IMR-90 (cell line): Measurements from ENCODE around the gene NXPE1. TPM values are rescaled to one million over a fixed set of nuclear protein-coding genes. Genes with fewer than 3 reads are reported as not detected.

Experiments used
- ATAC-seq: fragments of 200-7000 bp; cut with Tn5 transposase; 2 replicates; pipeline ENCODE4 v1.9.1; 2020; ENCODE audit warnings: low read depth, mild to moderate bottlenecking, moderate library complexity
- BruUV-seq: library from RNA; stranded (reverse); fragments of 400-500 nt; replicated peaks from 2 replicates; lab custom pipeline; 2021; lab: Mats Ljungman, UMichigan
- CTCF ChIA-PET: fragments of 300-600 bp; formaldehyde crosslinking; extraction: SDS; loops from one replicate; lab custom pipeline; 2021; ENCODE audit warnings: antibody characterized with exemption; lab: Yijun Ruan, JAX
- POLR2A ChIA-PET: fragments of 300-600 bp; sonication (Branson Sonifier 250); formaldehyde crosslinking; loops from one replicate; lab custom pipeline; 2022; ENCODE audit warnings: antibody characterized with exemption; ENCODE audit not compliant: unreplicated experiment; lab: Charles Lee
- DNase-seq: peaks from one replicate; pipeline ENCODE4 v3.0.0; 2013
- H2AFZ ChIP-seq: replicated peaks from 2 replicates; pipeline ENCODE3; 2013; ENCODE audit warnings: low read length, mild to moderate bottlenecking; ENCODE audit not compliant: poor library complexity
- H2AK5ac ChIP-seq: 2 replicates; pipeline ENCODE4 v1.6.1; 2013; ENCODE audit warnings: low read depth, low read length, inconsistent platforms
- H2AK9ac ChIP-seq: replicated peaks from 2 replicates; pipeline ENCODE3; 2013; ENCODE audit warnings: mild to moderate bottlenecking, low read depth, low read length, moderate library complexity; ENCODE audit not compliant: poor library complexity
- H2BK120ac ChIP-seq: 2 replicates; pipeline ENCODE4 v1.6.1; 2013; ENCODE audit warnings: low read depth, low read length, inconsistent platforms
- H2BK15ac ChIP-seq: 3 replicates; pipeline ENCODE4 v1.6.1; 2013; ENCODE audit warnings: low read depth, low read length, inconsistent platforms
- H2BK20ac ChIP-seq: 2 replicates; pipeline ENCODE4 v1.6.1; 2013; ENCODE audit warnings: low read depth, mild to moderate bottlenecking, inconsistent platforms, low read length, moderate library complexity
- H2BK5ac ChIP-seq: 2 replicates; pipeline ENCODE4 v1.6.1; 2013; ENCODE audit warnings: mild to moderate bottlenecking, low read depth, low read length, inconsistent platforms; ENCODE audit not compliant: poor library complexity, severe bottlenecking
- H3K14ac ChIP-seq: replicated peaks from 2 replicates; pipeline ENCODE4 v1.6.1; 2013; ENCODE audit warnings: low read depth, low read length, inconsistent platforms
- H3K18ac ChIP-seq: 2 replicates; pipeline ENCODE4 v1.6.1; 2013; ENCODE audit warnings: low read depth, low read length, control low read depth
- H3K23ac ChIP-seq: 2 replicates; pipeline ENCODE4 v1.6.1; 2013; ENCODE audit warnings: low read depth, low read length, inconsistent platforms
- H3K27ac ChIP-seq: 2 replicates; pipeline ENCODE4 v1.5.1; 2013; ENCODE audit warnings: mild to moderate bottlenecking, control low read depth, low read length; ENCODE audit not compliant: insufficient read depth
- H3K27me3 ChIP-seq: 2 replicates; pipeline ENCODE4 v1.6.1; 2013; ENCODE audit warnings: low read length; ENCODE audit not compliant: control insufficient read depth, insufficient read depth
- H3K36me3 ChIP-seq: 2 replicates; pipeline ENCODE4 v1.6.1; 2013; ENCODE audit warnings: low read length, mixed read lengths; ENCODE audit not compliant: control insufficient read depth, insufficient read depth
- H3K4ac ChIP-seq: 2 replicates; pipeline ENCODE4 v1.6.1; 2013; ENCODE audit warnings: low read depth, low read length, inconsistent platforms
- H3K4me1 ChIP-seq: 2 replicates; pipeline ENCODE4 v1.6.1; 2013; ENCODE audit warnings: low read length, mixed read lengths; ENCODE audit not compliant: control insufficient read depth, insufficient read depth
- H3K4me2 ChIP-seq: 2 replicates; pipeline ENCODE4 v1.6.1; 2013; ENCODE audit warnings: low read depth, mild to moderate bottlenecking, control low read depth, low read length, moderate library complexity
- H3K4me3 ChIP-seq: 2 replicates; pipeline ENCODE4 v1.5.1; 2013; ENCODE audit warnings: low read depth, mild to moderate bottlenecking, control low read depth, low read length, moderate library complexity; ENCODE audit not compliant: insufficient read depth
- H3K56ac ChIP-seq: 2 replicates; pipeline ENCODE4 v1.6.1; 2013; ENCODE audit warnings: low read length, inconsistent platforms; ENCODE audit not compliant: insufficient read depth; ENCODE audit errors: extremely low read depth
- H3K79me1 ChIP-seq, 2 experiments: 2 replicates each; pipeline ENCODE4 v1.6.1; 2013; ENCODE audit warnings: low read length in 2 of 2, inconsistent platforms in 1 of 2, low read depth in 1 of 2
- H3K9ac ChIP-seq: 2 replicates; pipeline ENCODE4 v1.6.1; 2013; ENCODE audit warnings: low read depth, low read length, control low read depth
- H3K9me1 ChIP-seq: 2 replicates; pipeline ENCODE4 v1.6.1; 2013; ENCODE audit warnings: low read length, inconsistent platforms; ENCODE audit not compliant: insufficient read depth
- H3K9me3 ChIP-seq: 2 replicates; pipeline ENCODE4 v1.6.1; 2013; ENCODE audit warnings: low read length; ENCODE audit not compliant: control insufficient read depth, insufficient read depth
- H4K20me1 ChIP-seq: 2 replicates; pipeline ENCODE4 v1.6.1; 2013; ENCODE audit warnings: low read length, inconsistent platforms; ENCODE audit not compliant: insufficient read depth
- H4K5ac ChIP-seq: 2 replicates; pipeline ENCODE4 v1.6.1; 2013; ENCODE audit warnings: mild to moderate bottlenecking, low read depth, low read length, control low read depth
- H4K8ac ChIP-seq, 2 experiments: 2 replicates each; pipeline ENCODE4 v1.6.1; 2013; ENCODE audit warnings: low read depth in 2 of 2, low read length in 2 of 2, control low read depth in 1 of 2, inconsistent platforms in 1 of 2
- H4K91ac ChIP-seq: 2 replicates; pipeline ENCODE4 v1.6.1; 2013; ENCODE audit warnings: low read depth, low read length, inconsistent platforms; ENCODE audit not compliant: insufficient read depth
- BHLHE40 ChIP-seq: fragments of 150-350 bp; IDR thresholded peaks from 2 replicates; pipeline ENCODE4 v1.6.1; 2016; ENCODE audit warnings: mild to moderate bottlenecking, low read depth, low read length
- CEBPB ChIP-seq: IDR thresholded peaks from 2 replicates; pipeline ENCODE4 v1.6.1; 2012; ENCODE audit warnings: low read depth, low read length, improper control_type of control experiment
- CTCF ChIP-seq: conservative IDR thresholded peaks from 2 replicates; pipeline ENCODE4 v1.5.1; 2012; ENCODE audit warnings: mild to moderate bottlenecking, low read depth, low read length, improper control_type of control experiment
- ELK1 ChIP-seq: fragments of 150-350 bp; IDR thresholded peaks from 2 replicates; pipeline ENCODE4 v1.6.1; 2016; ENCODE audit warnings: low read depth, mild to moderate bottlenecking, low read length, moderate library complexity, borderline replicate concordance
- FOS ChIP-seq: fragments of 150-350 bp; IDR thresholded peaks from 2 replicates; pipeline ENCODE4 v1.6.1; 2016; ENCODE audit warnings: low read depth, low read length
- MAFK ChIP-seq: IDR thresholded peaks from 2 replicates; pipeline ENCODE4 v1.6.1; 2012; ENCODE audit warnings: low read depth, low read length, improper control_type of control experiment
- POLR2A ChIP-seq: IDR thresholded peaks from 2 replicates; pipeline ENCODE4 v1.6.1; 2012; ENCODE audit warnings: mild to moderate bottlenecking, low read depth, low read length
- RAD21 ChIP-seq: IDR thresholded peaks from 2 replicates; pipeline ENCODE4 v1.6.1; 2012; ENCODE audit warnings: low read length, improper control_type of control experiment
- RFX5 ChIP-seq: IDR thresholded peaks from 2 replicates; pipeline ENCODE4 v1.8.0; 2012; ENCODE audit warnings: low read depth, mild to moderate bottlenecking, low read length, moderate library complexity
- SMC3 ChIP-seq: fragments of 150-350 bp; IDR thresholded peaks from 2 replicates; pipeline ENCODE4 v1.6.1; 2016; ENCODE audit warnings: low read depth, mild to moderate bottlenecking, antibody characterized with exemption, low read length, moderate library complexity
- WGBS, 2 experiments: methylation state at CpG; one replicate each; pipeline versions ENCODE4 v1.1.5 to v1.1.7; 2013; ENCODE audit warnings: missing lambda C conversion rate in 2 of 2; ENCODE audit not compliant: insufficient read length in 1 of 2; ENCODE audit errors: extremely low coverage in 2 of 2; 5-methylcytosine and 5-hydroxymethylcytosine counted together
- dilution Hi-C: fragments of 300-500 bp; cut with HindIII; formaldehyde crosslinking; loops from one replicate; pipeline ENCODE4 v1.14.3; 2018; ENCODE audit warnings: low sequenced_read_pairs; ENCODE audit not compliant: unreplicated experiment
- in situ Hi-C: fragments of 300-500 bp; cut with MboI; formaldehyde crosslinking; loops from 3 replicates; pipeline ENCODE4 v1.14.3; 2019; ENCODE audit warnings: low sequenced_read_pairs, inconsistent platforms, mixed read lengths
- intact Hi-C: fragments of 100-400 bp; cut with micrococcal nuclease; formaldehyde crosslinking; loops from 2 replicates; pipeline ENCODE4 v1.10.0; 2022
- polyA plus RNA-seq, 3 experiments: library from polyadenylated mRNA; depleted of rRNA; stranded (reverse); fragments of >200 nt; gene quantifications; 2 replicates each; pipeline ENCODE4 v1.2.3, GENCODE V29; 2012; ENCODE audit warnings: low replicate concordance in 1 of 3
- total RNA-seq: library from RNA; depleted of rRNA; stranded (reverse); fragments of >200 nt; gene quantifications from 2 replicates; pipeline ENCODE4 v1.2.3, GENCODE V29; 2012

The NXPE1 gene
- total and polyA plus RNA-seq, 2 of the 4 experiments (the other 2 are of a cell fraction), result not detected

GRCh38 chr11:114604179-114604813, 44.6 kb upstream of the NXPE1 start:
- POLR2A ChIA-PET, result no interaction called here
- Histone ChIP-seq H4K20me1 (no peaks in the 10 kb centered on the region), H2BK15ac (no peak overlapping the region), H3K9ac (no peak overlapping the region), H2BK5ac (no peak overlapping the region), H2BK20ac (no peak overlapping the region), H3K79me1 (no peaks in the 10 kb centered on the region), H2AK5ac (no peak overlapping the region), H3K4me2 (no peak overlapping the region), H3K18ac (no peak overlapping the region), H4K91ac (no peak overlapping the region), H4K5ac (no peak overlapping the region), H3K4ac (no peak overlapping the region), H3K4me3 (no peak overlapping the region), H3K14ac (no peak overlapping the region), H3K27ac (no peak overlapping the region), H3K9me3 (no peaks in the 10 kb centered on the region), H3K56ac (no peak overlapping the region), H2AK9ac (no peak overlapping the region), H2AFZ (no peak overlapping the region), H3K27me3 (no peaks in the 10 kb centered on the region), H2BK120ac (no peak overlapping the region), H3K23ac (no peak overlapping the region), H3K9me1 (no peaks in the 10 kb centered on the region), H3K4me1 (no peaks in the 10 kb centered on the region), H3K36me3 (no peaks in the 10 kb centered on the region), H4K8ac (no peak overlapping the region)
- ATAC-seq (no peak), DNase-seq (no peak)
- no TSS peak for BruUV-seq
- intact Hi-C loops, result no loop called here
- dilution Hi-C loops, result no loop called here
- CTCF ChIA-PET, result no interaction called here
- 51% methylated on average over 4 of the region's 13 CpGs; no CpG with 5 or more reads in 1 of the 2 experiments for WGBS, 2 experiments
- no peak for TF ChIP-seq BHLHE40
- no peak for TF ChIP-seq CEBPB
- no peak for TF ChIP-seq FOS
- no peak for TF ChIP-seq POLR2A
- TF ChIP-seq RAD21, result no peak
- TF ChIP-seq ELK1, result no peak
- TF ChIP-seq MAFK, result no peak
- no peak for TF ChIP-seq CTCF
- no peak for TF ChIP-seq RFX5
- TF ChIP-seq SMC3, result no peak
- in situ Hi-C loops, result no loop called here
